GOT3 (cell line): ENCODE measurements around the gene TMEM179.

Source experiments
- DNase-seq: peaks from one replicate; lab custom pipeline; 2025; ENCODE audit warnings: mixed read lengths; lab: John Stamatoyannopoulos, UW

TMEM179 gene

DNA sequence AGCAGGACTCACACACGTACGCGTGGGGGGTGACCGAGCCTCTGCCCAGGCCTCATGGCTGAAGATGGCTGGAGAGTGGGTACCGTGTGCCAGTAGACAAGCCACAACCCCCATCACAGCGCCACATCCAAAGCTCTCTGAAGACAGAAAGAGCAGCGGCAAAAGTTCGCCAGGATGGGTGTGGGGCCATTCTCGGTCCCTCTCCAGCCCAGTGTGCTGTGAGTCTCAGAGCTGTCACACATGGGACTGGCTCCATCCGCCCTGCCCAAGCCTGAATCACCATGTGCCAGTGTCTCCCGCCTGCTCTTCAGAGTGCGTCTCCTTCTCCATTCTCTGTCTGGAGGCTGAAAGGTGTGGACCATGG is 5.7 kb downstream of the TMEM179 start:
- DNase-seq: no peak

DNA sequence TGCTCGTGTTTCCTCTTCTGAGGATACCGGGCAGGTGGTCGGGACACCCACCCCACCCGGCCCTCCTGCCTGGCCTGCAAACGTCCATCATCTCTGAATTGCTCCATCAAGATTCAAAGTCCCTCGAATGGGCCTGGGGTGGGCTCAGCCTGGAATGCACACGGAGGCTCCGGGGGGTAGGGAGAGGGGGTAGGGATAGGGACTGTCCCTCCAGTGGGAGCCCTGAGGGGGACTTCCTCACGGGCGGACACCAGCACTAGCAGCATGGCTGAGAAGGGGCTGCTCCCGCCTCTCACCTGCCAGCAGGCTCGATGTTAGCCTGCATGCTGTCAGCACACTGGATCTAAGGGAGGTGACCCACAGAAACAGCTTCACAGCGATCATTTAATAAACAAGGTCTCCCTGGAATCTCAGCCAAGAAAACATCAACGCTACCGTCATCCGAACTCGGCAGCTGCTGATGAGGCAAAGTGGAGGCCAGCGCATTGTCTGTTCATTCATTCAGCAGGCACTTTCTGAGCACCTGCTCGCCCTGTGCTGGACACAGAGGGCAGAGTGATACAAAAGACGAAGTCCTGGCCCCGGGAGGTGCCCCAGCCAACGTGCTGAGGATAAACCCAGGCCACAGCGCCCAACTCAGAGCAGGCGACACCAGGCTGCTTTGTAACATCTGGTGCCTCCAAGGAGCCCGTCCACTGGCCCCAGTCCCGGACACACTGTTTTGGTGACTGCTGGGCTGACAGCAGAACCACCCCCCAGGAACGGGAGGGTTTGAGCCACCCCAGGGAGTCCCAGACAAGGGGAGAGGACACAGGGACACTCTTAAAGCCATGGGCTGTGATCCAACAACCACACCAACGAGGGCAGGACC is 6.3 kb downstream of the TMEM179 start:
- DNase-seq: no peak

DNA sequence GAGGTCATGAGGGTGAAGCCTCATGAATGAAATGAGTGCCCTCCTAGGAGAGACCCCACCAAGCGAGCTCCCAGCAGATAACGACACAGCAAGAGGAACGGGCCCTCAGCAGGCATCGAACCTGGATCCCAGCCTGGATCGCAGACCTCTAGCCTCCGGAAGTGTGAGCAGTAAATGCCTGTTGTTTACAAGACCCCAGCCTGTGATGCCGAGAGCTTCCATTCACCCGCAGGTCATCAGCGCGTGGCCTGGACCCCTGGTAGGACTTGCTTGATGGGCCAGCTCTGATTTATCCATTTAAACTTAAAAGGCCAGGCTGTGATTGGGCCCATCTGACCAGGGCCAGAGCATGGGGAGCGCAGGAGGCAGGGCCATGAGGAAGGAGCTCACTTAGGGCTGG is 7.0 kb downstream of the TMEM179 start:
- no peak for DNase-seq

DNA sequence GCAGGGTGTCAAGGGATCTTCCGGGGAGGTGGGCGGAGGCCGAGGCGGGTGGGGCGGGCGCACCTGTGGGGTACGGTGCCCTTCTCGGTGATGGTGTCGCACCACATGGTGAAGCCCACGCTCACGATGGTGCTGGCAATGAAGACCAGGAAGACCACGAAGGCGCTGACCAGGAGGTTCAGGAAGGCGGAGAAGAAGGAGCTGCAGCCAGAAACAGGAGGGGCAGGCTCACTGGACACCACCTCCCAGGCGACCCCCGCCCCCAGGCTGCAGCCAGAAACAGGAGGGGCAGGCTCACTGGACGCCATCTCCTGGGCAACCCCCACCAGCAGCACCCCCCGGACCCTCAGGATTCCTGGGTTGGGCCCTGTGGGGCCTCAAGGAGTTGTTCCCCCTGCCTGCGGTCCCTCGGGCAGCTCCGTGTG is 7.6 kb downstream of the TMEM179 start:
- no peak for DNase-seq

DNA sequence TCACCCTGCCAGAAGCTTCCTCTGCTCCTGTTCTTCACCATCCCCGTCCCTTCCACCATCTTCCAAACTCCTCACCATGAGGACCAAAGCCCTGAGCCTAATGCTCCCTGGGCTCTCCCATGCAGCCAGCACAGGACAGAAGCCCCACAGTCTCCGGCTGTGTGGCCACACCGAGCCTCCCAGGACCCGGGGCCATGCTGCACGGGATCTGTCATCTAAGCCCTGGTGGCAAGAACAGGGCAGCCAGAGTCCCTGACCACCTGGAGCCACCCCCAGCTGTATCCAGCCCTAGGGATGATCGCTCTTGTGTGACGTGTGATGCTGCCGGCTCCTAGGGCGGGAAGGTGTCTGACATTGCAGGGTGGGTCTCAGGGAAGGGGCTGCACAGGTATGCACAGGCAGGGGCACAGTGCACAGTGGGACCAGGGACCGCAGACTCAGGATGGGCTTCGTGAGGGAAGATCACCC is 8.1 kb downstream of the TMEM179 start:
- no peak for DNase-seq

DNA sequence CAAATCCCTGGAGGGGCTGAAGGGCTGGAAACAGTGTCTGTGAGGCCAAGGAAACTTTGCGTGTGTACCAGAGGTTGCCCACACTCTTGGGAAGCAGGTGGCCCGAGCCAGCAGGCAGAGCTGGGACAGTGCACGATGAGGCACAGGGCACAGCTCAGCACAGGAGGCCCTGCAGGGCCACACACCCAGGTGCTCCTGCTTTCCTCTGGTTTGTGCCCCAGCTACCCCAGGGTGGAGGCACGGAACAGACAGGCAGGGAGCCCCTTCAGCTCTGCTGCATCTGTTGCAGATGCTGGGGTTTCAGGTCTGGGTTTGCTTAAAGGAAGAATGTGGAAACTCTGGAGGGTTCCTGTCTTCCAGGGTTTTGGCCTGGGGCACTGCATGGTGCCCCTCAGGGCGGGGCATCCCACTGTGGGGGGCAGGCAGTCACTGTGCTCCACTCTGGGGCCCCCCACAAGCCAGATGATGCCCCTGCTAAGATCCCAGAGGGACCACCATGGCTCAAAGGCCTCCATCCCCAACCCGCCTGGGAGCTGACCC is 8.6 kb downstream of the TMEM179 start:
- DNase-seq: no peak

DNA sequence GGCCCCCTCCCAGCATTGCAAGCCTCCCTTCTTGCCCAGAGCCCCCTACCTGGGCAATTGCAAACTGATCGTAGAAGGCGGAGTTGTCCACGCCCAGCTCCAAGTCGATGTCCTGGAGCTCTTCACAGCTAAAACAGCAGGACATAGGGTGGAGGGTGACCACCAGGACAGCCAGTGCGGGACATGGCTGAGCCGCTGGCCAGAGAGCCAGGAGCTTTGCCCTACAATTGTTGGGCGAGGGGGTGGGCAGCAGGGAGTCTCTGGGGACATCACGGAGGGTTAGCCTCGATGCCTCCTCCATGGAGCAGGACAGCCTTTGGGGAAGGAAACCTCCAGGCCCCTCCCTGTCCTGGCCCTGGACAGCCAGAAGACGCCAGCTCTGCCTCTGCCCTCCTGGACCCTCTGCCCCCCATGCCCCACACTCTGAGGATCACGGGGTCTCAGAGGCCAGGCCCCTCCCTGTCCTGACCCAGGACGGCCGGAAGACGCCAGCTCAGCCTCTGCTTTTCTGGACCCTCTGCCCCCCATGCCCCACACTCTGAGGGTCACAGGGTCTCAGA is 9.4 kb downstream of the TMEM179 start:
- no peak for DNase-seq

DNA sequence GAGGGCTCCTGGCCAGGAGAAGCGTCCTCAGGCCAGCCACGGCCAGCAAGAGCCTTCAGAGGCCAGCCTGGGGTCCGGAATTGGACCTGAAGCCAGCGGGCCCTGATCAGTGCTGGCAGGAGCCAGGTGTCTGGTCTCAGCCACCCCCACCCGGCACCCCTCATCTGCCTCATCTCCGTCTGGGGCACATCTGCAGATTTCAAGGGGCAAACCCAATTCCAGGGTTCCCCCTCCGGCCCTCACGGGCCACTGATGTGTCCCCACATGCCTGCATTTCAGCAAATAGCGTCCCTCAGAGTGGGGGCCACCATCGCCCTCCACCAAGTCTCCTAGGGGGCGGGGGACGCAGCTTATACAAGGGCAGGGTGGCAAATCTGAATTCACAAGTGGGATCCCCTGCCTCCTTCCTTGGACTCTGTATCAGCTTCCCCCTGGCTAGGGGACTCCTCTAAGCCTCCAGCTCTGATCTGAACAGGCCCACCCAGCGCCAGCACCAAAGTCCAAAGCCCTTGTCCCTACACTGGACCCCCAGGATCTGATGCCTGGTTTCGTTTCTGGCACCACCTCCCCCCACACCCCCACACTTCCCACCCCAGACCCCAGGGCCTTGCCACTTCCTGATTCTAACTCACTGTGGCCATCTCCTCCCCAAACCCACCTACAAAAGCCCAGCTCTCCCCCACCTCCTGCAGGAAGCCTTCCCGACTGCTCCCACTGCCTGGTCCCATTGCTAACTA is 10.1 kb downstream of the TMEM179 start:
- DNase-seq: no peak

DNA sequence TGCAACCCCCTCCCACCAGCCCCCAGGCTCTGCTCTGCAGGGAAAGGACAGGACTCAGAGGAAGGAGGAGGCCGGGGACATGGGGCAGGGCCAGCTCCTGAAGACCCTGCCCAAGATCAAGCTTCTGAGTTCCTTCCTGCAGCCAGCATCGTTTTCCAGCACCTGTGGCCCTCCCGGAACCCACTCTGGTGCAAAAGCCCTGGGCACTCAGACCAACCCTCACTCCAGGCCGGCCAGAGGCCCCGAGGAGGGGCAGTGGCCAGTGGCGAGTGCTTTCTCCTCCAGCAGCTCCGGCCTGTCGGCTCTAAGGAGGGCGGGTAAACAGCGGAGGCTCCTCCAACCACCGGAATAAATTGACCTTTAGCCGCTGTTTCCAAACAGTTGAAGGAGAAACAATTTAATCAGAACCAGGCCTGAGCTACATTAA is 10.8 kb downstream of the TMEM179 start:
- no peak for DNase-seq

DNA sequence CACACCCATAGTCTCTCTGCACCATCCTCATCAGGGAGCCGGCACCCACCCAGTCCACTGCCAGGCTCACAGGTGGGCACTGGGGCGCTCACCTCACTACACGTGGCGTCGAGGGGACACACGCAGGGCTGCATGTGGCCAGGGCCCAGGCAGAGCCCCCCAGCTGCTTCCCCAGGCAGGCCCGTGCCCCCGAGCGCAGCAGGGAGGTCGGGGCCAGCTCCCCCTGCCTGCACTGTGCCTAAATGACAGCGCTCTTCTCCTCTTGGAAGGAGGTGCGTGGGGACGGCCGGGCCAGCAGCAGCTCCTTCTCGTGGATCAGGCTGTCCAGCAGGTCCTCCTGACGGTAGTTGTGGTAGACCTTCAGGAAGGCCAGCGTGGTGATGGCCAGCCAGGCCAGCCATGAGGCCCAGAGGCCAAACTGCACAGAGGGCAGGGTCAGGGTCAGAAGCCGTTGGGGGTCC is 11.3 kb downstream of the TMEM179 start:
- DNase-seq: no peak

DNA sequence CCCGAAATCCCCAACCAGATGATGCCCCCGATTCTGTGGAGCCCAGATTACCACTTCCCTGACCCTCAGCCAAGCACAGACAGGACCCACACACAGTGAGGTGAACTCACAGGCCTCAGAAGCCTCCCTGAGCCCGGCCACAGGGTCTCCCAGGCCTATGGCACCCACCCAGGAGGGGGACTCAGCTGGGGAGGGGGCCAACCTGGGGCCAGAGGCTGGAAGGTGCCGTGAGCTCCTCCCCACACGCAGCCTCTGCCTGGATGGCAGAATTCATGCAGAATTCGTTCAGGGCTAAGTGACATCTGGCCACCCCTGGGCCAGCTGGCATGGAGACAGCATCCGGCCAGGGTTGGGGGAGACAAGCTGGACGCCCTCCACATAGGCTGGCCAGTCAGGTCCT is 11.8 kb downstream of the TMEM179 start:
- no peak for DNase-seq

DNA sequence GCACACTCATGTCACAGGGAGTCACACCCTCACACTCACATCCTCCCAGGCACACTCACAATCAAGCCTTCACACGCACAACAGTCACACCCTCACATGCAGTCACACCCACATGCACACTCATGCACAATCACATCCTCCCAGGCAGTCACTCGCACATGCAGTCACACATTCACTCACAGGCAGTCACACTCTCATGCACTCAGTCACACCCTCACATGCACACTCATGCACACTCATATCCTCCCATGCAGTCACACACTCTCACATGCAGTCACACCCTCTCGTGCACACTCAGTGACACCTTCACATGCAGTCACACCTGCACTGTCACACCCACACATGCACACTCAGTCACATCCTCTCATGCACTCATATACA is 12.3 kb downstream of the TMEM179 start:
- no peak for DNase-seq

DNA sequence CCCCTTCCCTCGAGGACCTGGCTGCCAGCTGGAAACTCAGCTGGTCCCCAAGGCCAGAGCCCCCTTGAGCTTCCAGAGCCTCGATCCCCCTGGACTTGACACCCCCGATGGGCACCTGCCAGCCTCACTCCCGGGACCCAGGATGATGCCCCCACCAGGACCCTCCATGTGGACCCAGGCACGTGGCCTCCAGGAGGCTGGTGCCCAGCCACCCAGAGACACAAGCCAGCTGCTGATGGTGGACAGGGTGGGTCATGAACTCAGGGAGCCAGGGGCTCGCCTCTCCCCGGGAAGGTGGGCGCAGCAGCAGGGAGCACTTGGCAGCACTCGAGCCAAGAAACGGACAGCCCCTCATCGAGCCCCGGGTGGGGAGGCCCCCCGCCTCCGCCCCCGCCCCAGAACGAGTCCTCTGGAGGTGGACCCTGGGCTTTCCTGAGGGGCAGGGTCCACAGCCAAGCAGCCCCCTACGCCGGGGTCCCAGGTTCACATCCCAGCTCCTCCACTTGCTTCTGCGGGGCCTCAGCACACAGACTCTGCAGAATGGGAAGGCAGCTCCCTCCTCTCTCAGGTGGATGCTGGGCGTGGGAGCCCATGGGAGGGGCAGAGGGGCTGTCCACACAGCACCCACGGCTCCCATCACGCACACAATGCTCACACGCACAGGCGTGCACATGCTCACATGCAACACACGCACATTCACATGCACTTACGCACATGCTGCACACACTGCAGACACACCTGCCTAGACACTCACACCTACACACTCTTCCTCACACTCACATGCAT is 12.9 kb downstream of the TMEM179 start:
- no peak for DNase-seq

DNA sequence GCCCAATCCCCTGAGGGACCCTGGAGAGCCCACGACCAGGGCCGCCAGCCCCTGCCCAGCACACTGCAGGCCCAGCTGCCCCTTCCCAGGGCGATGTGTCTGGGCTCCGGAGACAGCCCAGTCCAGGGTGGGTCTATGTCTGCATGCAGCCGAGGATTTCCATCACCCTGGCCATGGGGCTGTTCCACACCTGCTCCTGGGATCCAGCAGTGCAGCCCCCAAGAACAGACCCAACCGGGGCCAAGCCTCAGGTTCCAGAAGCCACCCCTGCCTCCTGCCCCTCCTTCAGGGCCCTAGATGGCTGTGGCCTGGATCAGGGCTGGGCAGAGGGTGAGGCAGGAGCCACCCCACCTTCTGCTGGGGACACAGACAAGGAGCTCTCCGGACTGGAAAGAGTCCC is 13.5 kb downstream of the TMEM179 start:
- no peak for DNase-seq

DNA sequence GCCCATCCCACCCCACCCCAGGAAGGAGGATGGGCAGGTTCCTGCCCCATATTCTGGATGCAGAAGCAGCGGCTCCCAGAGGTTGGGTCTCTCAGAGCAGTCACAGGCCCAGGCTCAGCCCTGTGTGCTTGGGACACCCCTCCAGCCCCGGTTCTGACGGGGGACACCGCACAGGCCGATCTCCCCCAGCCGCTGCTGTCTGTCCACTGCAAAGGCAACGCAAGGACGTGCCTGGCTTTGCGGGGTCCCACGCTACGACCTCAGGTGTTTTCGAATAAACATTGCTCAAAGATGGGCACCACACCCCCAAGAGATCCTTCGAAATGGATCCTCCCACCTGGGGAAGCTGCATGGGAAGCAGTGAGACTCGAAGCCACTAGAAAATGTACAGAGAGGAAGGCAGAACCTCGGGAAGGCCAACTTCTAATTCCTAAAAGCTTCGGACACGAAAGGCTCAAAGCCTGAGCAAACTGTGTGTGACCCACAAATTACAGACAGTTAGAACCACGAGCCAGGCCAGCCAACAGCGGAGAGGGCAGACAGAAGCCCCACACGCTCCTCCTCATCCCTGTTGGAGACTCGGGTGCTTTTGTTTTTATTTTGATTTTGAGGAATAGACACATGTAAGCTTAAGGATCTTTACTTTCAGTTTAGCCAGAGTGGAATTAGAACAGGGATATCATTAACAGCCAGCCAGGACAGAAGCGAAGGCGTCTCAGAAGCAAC is 14.2 kb downstream of the TMEM179 start:
- no peak for DNase-seq

DNA sequence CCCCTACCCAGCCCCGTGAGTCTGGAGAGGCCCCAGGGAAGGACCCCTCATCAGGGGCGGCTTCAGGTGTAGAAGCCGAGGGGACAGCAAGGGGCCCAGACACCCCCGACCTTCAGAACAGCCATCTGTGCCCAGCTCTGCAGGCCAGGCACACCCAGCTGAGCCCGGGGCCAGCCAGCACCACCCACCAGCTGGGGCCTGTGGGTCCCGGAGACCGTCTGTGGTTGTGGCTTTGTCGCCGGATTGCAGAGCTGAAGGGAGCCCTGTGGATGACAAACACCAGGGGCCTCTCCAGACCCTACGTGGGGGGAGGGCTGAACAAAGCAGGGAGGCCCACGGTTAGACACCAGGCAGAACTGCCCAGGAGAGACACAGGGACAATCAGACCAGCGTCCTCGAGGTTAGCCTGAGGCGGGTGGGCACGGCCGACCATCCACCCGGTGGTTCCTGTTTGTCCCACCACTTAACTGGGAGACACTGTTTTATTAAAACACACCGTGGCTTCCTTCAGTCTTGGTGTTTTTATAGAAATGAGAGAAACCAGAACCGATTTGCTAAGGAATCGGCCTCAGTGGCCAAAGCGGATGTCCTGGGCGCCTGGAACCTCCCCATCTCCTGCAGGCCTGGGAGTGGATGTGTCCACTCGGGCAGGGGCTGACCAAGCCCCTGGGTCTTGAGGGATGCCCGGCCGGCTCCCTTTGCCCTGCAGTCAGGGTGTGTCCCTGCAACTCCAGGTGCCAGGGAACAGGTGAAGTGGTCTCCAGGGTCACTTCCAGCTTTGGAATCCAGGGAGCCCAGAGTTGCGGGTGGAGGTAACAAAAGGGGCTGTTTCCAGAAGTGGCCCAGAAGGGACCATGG is 15.0 kb downstream of the TMEM179 start:
- DNase-seq: no peak

DNA sequence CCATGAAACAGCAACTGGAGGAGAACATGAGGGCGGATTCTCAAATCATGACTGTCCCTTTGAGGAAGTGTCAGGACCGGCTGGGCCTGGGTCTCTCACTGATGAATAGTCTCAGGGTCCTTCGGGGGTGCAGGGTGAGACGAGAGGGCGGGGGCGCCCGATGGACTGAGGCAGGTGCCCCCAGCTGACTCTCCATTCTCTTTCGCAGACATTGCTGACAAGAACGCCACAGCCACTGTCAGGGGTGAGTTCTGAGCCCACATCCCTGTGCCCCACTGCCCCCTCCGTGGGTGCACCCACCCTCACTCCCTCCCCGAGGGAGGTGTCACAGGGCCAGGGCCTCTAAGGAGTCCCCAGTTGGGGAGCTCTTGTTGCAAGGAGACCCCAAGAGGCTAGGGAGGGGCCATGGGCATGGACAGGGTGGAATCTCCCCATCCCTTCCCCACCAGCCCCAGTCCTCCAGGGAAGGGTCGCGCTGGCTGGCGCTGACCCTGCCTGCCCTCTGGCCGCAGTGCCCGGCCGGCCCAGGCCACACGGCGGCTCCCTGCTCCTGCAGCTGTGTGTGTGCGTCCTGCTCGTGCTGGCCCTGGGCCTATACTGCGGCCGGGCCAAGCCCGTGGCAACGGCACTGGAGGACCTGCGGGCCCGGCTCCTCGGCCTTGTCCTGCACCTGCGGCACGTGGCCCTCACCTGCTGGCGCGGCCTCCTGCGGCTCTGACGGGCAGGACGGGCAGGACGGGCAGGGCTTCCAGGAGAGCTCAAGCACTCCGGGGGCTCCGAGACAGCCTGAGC is 16.3 kb downstream of the TMEM179 start:
- DNase-seq: no peak

DNA sequence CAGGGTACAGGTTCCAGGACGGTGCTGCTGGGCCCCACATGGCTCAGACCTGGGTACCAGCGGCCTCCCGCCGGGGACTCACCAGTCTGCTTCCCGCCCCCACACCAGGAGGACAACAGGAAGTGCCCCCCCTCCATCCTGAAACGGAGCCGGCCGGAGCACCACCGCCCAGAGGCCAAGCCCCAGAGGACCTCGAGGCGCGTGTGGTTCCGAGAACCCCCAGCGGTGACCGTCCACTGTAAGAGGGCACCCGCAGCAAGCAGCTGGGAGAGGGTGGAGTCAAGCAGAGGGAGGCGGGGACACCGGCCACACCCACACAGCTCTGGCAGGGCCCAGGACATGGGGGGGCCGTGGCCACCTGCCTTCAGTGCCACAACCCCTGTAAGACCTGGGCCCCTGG is 16.9 kb downstream of the TMEM179 start:
- DNase-seq: no peak
